HG03139 (cell line): ENCODE measurements around the gene ADIPOQ.
A peak's percentile ranks its signal among the peaks of the same experiment; 100 is the strongest.
"Not testable (repeated sequence)": the region's sequence is repeated elsewhere in the genome, so short reads cannot be mapped to it uniquely, and the experiment has no call there.

Source experiments
- ATAC-seq: cut with Tn5 transposase; IDR thresholded peaks from one replicate; pipeline ENCODE4 v1.9.1; 2021; ENCODE audit not compliant: unreplicated experiment

ADIPOQ gene

GRCh38 chr3:186842426-186843038 lies at the start of gene ADIPOQ:
Gene ADIPOQ, plus strand, starts transcription at chr3:186842710. Its CDS starts 10,349 bp downstream, at chr3:186853059.
- ATAC-seq, result no peak

- no peak for ATAC-seq
Measured at GRCh38 chr3:186798239-186798874, 44.2 kb upstream of the ADIPOQ start.

- ATAC-seq, result no peak
Measured at GRCh38 chr3:186800285-186800684, 42.2 kb upstream of the ADIPOQ start.

- no peak for ATAC-seq
Measured at GRCh38 chr3:186802701-186803100, 39.8 kb upstream of the ADIPOQ start.

DNA sequence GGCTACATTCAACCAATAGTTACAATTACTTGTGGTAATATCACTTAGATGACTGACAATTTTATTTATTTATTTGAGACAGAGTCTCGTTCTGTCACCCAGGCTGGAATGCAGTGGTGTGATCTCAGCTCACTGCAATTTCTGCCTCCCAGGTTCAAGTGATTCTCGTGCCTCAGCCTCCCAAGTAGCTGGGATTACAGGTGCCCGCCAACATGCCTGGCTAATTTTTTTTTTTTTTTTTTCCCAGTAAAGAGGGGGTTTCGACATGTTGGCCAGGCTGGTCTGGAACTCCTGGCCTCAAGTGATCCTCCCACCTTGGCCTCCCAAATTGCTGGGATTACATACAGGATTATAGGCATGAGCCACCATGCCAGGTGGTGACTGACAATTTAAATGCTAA lies 39.1 kb upstream of the ADIPOQ start:
- ATAC-seq, result not testable (repeated sequence)

GRCh38 chr3:186806089-186807055 lies 36.1 kb upstream of the ADIPOQ start, which contains the start of gene RFC4:
Gene RFC4, minus strand, starts transcription at chr3:186806482. Its CDS starts 1,769 bp downstream, at chr3:186804713.
- peak; percentile 93 for ATAC-seq

- no peak for ATAC-seq
Measured at GRCh38 chr3:186807231-186807630, 35.3 kb upstream of the ADIPOQ start.

GRCh38 chr3:186810336-186810996 lies 32.0 kb upstream of the ADIPOQ start:
- no peak for ATAC-seq

GRCh38 chr3:186811313-186811712 lies 31.2 kb upstream of the ADIPOQ start:
- not testable (repeated sequence) for ATAC-seq

DNA sequence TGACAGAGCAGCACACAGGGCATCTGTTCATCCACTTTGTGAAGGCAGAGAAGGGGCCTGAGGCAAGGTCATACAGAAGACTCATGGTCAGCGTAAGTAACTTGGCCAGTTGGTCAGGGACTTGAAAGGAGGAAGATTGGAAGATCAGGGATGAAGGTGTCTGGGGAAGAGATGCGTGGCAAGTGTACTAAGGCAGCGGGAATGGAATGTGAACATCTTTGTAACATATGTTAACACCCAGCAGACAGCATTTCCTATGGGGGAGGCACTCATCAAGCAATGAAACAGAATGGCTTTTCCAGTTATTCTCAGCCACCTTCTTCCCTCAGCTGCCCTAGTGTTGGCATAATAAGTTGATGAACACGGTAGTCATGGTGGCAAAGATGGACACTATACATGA lies 28.4 kb upstream of the ADIPOQ start:
- ATAC-seq, result no peak

- ATAC-seq, result no peak
Measured at GRCh38 chr3:186815435-186815834, 27.1 kb upstream of the ADIPOQ start.

DNA sequence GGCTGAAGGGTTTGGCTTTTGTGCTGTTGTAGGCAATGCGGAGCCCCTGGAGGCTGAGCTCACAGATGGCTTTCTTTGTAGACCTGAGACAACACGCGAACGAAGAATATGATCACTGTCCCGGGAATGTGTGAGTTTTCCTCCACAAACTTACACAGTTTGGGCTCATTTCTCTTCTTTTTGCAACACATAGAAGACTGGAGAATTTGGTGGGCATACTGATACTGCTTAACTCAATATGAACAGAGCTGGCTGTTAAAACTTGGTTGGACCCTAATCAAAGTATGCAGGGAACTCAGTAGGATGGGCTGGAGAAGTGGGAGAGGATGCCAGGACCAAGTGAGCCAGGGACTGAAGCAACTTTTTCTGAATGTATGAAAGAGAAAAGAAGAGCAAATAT lies 24.0 kb upstream of the ADIPOQ start:
- no peak for ATAC-seq

DNA sequence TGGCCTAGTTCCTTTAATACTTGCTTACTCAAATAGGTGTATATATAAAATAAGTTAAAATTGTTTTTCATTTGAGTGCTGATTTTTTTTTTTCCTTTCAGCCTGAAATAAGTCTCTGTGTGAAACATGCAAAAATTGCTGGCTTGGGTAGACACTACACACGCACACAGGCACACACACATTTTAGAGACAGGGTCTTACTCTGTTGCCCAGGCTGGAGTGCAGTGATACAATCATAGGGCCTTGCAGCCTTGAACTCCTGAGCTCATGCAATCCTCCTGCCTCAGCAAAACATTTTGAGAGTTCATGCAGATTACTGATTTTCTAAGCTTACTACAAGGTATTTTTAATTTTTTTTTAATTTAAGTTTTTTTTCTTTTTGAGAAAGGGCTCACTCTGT lies 23.6 kb upstream of the ADIPOQ start:
- ATAC-seq, result no peak

- ATAC-seq, result no peak
Measured at GRCh38 chr3:186821429-186822387, 20.8 kb upstream of the ADIPOQ start.

DNA sequence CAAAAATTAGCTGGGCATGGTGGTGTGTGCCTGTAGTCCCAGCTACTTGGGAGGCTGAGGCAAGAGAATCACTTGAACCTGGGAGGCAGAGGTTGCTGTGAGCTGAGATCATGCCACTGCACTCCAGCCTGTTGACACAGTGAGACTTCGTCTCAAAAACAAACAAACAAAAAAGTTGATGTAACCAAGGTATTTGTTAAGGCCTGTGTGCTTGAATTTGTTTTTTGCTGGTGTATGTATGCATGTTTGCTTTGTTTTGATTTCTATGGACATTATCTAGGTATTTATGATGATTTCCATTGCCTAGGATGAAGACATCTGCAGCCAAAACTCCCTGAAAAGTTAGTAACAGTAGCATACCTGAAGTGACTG lies 20.1 kb upstream of the ADIPOQ start:
- ATAC-seq, result not testable (repeated sequence)

- ATAC-seq, result no peak
Measured at GRCh38 chr3:186823386-186823785, 19.1 kb upstream of the ADIPOQ start.

DNA sequence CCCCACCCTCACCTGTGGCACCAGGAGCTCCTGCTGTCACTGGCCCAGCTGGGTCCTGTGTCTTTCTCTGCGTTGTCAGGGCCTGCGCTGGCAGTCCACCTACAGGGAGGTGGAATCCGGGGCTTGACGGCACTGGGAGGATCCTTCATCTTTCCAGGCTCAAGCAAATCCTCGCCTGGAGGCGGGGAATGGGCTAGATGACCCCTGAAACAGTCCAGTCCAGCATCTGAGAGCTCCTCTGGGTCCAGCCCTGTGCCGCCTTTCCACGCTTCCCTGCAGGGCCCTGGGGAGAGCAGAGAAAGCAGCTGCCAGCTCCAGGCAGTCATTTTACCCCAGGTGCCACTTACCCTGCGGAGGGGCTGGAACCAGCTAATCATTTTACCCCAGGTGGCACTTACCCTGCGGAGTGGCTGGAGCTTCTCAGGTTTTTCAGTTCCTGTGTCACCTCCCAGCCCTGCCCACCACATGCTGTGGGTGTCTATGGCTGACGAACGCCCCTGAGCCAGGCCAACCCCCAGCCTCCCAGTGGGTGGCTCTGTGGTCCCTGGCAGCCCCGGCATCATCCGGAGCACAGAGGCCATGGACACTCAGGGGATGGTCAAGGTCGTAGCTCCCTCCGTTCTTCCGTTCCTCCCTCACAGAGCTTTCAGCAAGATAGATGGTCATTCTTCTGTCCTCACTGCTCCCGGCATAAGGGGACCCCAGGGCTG lies 17.9 kb upstream of the ADIPOQ start:
- no peak for ATAC-seq

- no peak for ATAC-seq
Measured at GRCh38 chr3:186825294-186825821, 17.2 kb upstream of the ADIPOQ start.

- ATAC-seq, result no peak
Measured at GRCh38 chr3:186825872-186826409, 16.6 kb upstream of the ADIPOQ start.
